ENCODE data around the gene NDRG2. TPM values are rescaled to one million over a fixed set of nuclear protein-coding genes. Genes with fewer than 3 reads are reported as not detected.

NDRG2 gene
- total RNA-seq, 4 donors from 2014 or later, result 125 to 293 (median 215) TPM

DNA sequence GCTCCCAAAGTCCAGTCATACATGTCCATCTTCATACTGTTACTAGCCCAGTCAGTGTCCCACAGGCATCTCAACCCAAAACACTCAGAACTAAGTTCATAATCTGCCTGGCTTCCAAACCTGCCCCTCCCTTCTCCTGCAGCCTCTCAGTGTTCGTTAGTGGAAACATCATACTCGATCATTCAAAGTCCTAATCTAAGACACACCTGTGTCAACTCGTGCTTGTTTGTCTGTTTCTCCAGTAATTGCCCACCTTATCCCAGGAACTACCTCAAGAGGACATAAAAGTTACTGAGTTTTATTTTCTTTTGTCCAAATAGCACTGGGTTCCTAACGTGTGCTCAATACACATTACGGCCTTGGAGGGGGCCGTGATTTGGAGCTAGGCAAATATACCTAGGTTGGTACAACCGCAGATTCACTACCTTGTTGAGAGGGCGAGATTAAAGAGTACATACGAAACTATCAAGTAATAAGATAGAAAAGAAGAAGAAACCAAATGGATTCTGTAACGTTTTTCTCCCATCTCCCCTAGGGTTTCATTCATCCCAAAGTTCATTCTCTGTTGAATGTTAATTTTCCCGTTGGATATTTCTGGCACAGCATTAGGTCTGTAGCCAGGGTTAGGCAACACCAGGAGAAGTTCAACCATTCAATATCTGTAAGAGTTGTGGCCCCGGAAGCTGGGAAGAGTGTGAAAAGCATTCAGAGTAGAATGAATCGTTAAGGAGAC is 35.9 kb upstream of the NDRG2 start:
- no peak for TF ChIP-seq CTCF (IDR thresholded peaks at IDR 0.05; ENCODE audit: low read depth)

- TF ChIP-seq CTCF (IDR thresholded peaks at IDR 0.05; ENCODE audit: low read depth), result no peak
These were observed 35.2 kb upstream of the NDRG2 start for GRCh38 chr14:21059842-21060613.

DNA sequence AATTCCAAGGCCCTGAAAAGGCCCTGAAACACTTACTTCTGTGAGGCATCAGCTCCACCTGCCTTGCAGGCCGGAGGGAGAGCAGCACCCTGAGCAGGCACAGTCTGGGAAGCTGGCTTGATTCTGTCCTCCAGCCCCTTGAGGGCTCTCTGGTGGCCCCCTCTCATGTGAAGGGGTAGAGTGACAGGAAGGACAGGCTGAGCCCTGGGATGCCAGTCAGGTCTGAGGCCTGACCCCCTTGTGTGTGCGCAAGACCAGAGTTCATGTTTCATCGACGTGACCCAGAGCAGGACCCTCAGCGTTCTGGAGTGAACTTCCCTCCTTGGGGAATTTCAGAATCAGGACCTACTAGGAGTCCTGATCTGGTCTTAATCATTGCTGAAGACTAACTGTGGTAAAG is 34.0 kb upstream of the NDRG2 start:
- TF ChIP-seq CTCF (IDR thresholded peaks at IDR 0.05; ENCODE audit: low read depth), result no peak

DNA sequence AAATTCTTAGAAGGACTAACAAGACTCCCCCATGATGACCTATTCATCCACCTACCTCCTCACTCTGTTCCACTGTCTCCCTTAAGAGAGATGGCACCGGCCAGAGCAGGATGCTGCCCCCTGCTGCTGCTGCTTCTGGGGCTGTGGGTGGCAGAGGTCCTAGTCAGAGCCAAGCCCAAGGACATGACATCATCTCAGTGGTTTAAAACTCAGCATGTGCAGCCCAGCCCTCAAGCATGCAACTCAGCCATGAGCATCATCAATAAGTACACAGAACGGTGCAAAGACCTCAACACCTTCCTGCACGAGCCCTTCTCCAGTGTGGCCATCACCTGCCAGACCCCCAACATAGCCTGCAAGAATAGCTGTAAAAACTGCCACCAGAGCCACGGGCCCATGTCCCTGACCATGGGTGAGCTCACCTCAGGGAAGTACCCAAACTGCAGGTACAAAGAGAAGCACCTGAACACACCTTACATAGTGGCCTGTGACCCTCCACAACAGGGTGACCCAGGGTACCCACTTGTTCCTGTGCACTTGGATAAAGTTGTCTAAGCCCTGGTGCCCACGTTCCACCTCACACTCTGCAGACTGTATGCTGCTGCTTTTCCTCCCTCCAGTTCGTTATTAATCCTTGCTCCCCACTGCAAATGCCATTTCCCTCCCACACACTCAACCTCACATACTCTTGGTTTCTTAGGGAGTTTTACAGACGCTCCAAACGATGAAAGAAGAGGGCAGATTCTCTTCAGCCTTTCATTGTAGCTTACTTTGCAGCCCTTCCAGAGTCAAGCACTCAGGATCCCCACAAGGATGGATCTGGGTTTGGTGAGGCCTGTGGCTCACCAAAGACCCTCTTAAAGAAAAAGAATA is 33.2 kb upstream of the NDRG2 start, which contains the start of gene RNASE8:
Gene RNASE8, plus strand, starts transcription at position 20 of the 873 bp plus-strand sequence. Its CDS starts 71 bp downstream, at position 91.
- TF ChIP-seq CTCF (IDR thresholded peaks at IDR 0.05; ENCODE audit: low read depth), result no peak

DNA sequence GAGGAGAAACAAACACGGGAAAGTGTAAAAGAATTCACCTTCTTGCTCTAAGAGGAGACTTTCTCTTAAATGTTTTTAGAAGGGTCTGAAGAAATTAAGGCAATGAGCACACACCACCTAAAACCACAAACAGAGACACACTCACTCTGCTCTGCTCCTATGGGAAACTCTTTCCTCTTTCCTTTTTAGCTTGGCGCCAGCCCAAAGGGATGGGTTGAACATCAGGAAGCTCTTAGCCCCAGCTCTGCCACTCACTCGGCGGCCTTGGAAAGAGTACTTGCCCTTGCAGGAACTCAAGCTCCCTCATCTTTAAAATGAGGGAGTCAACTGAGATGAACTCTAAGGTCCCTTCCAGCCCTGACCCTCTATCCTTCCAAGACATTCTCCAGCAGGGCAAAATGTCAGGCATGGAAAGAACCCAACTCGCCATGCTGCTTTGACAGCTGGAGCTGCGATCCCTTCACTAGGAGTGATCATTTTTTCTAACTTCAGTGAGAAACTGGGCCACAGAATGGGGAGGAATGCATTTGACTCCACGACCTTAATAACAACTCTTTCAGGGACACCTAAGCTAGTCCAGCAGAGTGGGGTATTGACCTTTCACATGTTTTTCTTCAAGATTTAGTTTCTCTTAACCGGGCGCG is 31.8 kb upstream of the NDRG2 start:
- no peak for TF ChIP-seq CTCF (IDR thresholded peaks at IDR 0.05; ENCODE audit: low read depth)

DNA sequence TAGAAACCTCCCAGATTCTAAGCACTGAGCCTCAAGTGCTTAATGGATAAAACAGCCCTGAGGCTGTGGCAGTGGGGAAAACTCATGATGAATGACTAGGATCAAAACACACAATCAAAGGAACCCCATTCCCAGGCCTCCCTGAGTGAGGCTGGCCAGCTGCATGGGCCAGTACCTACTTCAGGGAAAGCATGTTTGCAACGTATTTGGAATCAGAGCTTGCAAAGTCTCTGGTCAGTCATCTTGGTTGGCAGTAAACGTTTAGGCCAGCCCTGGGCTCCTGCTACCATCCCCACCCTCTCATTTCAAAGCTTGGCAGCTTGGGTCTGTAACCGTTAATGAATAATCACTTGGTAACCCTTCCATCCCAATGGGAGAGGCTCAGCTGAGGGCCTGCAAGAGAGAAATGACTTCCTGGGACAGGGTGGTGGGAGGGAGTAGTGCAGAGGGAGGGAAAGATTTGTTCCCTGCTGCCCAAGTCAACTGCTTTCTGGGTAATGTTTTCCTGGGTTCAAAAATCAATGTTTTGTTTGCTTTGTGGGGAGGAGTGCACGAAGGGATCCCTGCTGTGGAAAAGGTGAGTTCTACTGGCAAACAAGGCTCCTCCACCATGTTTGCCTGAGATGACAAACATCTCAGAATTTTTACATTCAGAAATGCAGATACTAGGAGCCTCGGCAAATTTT is 30.7 kb upstream of the NDRG2 start:
- no peak for TF ChIP-seq CTCF (IDR thresholded peaks at IDR 0.05; ENCODE audit: low read depth)
